ENCODE measurements around the gene RNASE11.

DNA sequence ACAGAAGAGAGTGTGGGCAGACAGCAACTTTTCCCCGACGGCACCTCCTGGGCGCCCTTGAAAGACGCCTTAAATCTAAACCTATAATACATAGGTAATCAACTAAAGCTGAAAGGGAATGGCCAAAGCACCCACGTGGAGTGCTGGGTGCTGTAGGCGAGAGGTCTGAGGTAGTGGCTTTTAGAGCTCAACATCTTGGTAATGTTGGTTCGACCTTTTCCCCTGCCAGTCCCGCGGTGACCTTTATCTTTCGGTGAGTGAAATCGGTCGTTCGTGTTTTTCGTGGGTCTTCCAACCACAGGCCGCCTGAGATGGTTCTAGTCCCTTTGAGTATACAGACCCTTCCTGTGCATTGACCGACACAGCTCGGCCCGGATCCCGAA lies 44.6 kb upstream of the RNASE11 start:
- TF ChIP-seq, protein P1, sequence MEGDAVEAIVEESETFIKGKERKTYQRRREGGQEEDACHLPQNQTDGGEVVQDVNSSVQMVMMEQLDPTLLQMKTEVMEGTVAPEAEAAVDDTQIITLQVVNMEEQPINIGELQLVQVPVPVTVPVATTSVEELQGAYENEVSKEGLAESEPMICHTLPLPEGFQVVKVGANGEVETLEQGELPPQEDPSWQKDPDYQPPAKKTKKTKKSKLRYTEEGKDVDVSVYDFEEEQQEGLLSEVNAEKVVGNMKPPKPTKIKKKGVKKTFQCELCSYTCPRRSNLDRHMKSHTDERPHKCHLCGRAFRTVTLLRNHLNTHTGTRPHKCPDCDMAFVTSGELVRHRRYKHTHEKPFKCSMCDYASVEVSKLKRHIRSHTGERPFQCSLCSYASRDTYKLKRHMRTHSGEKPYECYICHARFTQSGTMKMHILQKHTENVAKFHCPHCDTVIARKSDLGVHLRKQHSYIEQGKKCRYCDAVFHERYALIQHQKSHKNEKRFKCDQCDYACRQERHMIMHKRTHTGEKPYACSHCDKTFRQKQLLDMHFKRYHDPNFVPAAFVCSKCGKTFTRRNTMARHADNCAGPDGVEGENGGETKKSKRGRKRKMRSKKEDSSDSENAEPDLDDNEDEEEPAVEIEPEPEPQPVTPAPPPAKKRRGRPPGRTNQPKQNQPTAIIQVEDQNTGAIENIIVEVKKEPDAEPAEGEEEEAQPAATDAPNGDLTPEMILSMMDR (IDR thresholded peaks at IDR 0.05): no peak
- TF ChIP-seq EZH2 (IDR thresholded peaks at IDR 0.05): no peak

Measured in neural progenitor cell (in vitro differentiated cells).